22Rv1 (cell line): Measurements from ENCODE around the gene JMJD1C.

ENCODE experiments used
- H3K27ac ChIP-seq: fragments of 450-650 bp; 2 replicates; pipeline ENCODE4 v1.5.1; 2017
- ZFX ChIP-seq: fragments of 450-650 bp; IDR thresholded peaks from 2 replicates; pipeline ENCODE4 v1.6.1; 2017; ENCODE audit warnings: antibody characterized with exemption, borderline replicate concordance
- TF ChIP-seq, protein P1 (sequence below): fragments of 450-650 bp; IDR thresholded peaks from 2 replicates; pipeline ENCODE4 v1.5.1; 2017; ENCODE audit warnings: mild to moderate bottlenecking

Gene JMJD1C

DNA sequence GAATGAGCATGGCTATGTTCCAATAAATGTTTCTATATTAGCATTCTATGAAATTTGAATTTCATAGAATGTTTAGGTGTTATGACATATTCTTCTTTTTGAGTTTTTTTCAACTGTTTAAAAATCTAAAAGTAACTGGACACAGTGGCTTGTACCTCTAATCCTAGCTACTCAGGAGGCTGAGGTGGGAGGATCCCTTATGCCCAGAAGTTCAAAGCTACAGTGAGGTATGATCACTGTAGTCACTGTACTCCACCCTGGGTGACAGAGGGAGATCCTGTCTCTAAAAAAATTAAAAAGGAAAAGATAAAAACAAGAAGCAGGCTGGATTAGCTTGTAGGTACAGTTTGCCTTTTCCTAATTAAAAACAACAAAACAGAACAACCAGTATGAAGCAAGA, 237.5 kb downstream of the JMJD1C start:
- TF ChIP-seq, protein P1, sequence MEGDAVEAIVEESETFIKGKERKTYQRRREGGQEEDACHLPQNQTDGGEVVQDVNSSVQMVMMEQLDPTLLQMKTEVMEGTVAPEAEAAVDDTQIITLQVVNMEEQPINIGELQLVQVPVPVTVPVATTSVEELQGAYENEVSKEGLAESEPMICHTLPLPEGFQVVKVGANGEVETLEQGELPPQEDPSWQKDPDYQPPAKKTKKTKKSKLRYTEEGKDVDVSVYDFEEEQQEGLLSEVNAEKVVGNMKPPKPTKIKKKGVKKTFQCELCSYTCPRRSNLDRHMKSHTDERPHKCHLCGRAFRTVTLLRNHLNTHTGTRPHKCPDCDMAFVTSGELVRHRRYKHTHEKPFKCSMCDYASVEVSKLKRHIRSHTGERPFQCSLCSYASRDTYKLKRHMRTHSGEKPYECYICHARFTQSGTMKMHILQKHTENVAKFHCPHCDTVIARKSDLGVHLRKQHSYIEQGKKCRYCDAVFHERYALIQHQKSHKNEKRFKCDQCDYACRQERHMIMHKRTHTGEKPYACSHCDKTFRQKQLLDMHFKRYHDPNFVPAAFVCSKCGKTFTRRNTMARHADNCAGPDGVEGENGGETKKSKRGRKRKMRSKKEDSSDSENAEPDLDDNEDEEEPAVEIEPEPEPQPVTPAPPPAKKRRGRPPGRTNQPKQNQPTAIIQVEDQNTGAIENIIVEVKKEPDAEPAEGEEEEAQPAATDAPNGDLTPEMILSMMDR = no peak
- TF ChIP-seq ZFX = no peak
- H3K27ac ChIP-seq = no peak overlapping the region

DNA sequence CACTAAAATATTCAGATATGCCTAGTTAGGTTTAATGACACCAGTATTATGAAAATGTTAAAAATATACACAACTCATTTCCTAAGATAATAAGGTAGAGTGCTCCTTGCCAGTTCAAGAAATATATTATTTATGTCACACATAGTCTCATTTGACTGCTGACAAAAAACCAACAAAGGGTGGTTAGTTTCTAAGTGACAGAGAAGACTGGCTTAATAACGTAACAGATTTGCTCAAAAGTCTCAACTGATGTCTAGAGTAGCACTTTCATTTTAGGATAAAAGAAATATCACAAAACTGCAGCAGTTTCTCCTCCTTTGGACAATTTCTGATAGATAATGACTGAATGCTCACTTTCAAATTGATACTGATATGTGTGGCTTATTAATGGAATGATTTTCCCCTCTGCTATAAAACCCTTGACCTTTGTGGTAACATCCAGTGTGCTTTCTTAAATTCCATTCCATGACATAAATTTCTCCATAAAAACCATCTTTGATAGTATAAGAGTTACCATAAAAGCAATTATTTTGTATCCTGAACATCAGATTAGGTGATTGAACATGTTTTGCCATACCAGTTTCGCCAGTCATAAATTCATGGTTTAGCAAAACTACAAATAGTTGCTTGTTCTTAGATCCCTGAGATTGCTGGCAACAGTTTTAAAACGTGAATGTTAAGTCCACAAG, 238.4 kb downstream of the JMJD1C start:
- no peak for TF ChIP-seq ZFX
- TF ChIP-seq, protein P1 = no peak
- H3K27ac ChIP-seq = no peak overlapping the region

DNA sequence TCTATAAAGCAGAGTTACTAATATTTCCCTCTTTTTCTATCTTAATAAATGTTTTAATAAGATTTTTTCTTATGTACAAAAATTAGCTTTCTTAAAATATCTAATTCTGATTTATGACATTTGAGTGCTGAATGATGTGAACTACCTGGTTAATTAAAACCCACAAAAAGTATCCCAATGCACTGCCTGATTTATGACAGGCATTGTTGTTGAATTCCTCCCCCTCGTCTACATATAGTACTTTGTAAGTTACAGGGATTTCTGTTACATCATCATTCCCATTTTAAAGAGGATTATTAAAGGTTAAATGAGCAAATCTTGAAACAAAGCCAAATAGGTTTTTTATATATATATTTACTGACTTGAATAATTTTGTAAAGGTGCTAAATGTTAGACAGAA, 241.5 kb downstream of the JMJD1C start:
- no peak overlapping the region for H3K27ac ChIP-seq
- TF ChIP-seq, protein P1 = no peak
- TF ChIP-seq ZFX = no peak

GRCh38 chr10:63221950-63222349, 243.8 kb downstream of the JMJD1C start:
- TF ChIP-seq, protein P1 = no peak
- no peak for TF ChIP-seq ZFX
- no peak overlapping the region for H3K27ac ChIP-seq

DNA sequence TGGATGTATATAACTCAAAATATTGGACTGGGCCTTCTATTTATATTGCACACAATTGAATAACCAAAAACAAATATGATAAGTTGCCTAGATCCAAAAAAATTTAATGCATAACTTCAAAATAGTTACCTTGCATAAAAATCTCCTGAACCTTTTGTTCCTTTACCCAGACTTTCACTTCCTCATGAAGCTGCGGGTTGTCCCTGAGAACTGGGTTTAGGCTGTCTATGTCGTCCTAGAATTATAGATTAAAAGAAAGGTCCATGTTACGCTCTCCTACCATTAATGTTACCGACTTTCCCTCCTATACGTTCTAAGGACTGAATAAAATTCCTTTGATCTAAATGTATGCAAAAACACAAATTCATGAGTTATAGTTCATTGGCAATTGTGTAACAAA, 246.0 kb downstream of the JMJD1C start:
- H3K27ac ChIP-seq = no peak overlapping the region
- TF ChIP-seq, protein P1 = no peak
- TF ChIP-seq ZFX = no peak

DNA sequence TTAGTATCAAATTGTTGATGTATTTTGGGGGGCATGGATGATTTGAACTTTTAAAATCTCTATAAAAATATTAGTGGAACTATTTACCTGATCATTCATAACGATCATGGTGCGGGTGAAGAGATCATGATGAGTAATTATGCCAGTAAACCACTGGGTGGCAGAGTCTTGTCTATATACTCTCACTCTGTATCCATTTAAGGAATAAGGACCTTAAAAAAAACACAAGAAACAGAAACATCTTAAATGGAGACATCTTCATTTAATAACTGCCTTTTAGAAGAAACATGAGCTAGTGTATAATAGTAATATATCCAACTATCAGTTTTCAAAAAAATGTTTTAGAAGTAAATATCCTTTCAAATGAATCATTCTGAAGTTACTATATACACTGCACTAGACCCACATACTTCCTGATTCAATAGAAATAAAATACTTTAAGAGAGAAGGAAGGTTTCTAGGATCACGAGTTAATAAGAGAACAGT, 248.6 kb downstream of the JMJD1C start:
- TF ChIP-seq, protein P1 = peak; percentile 84
- TF ChIP-seq ZFX = no peak
- H3K27ac ChIP-seq = no peak overlapping the region

DNA sequence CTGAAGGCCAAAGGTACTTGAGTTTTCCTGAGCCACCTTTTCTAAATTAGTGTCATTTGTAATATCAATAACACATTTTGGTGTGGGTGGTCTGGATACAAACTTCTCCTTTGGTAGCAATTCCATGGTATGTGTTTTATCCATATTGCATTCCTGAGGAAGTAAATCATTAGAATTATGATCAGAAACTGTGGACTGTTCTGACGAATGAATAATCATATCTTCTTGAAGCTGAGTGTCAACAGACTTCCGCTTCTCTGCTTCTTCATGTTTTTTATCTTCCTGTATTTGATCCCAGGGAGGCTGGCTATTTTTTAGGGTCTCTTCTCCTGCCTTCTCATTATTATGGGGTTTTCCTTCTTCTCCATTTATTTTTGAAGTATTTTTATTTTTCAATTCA, 251.2 kb downstream of the JMJD1C start:
- no peak overlapping the region for H3K27ac ChIP-seq
- TF ChIP-seq, protein P1 = no peak
- no peak for TF ChIP-seq ZFX
